Astrocyte (in vitro differentiated cells and primary cell): ENCODE data around the gene THBS3. TPM values are rescaled to one million over a fixed set of nuclear protein-coding genes. Genes with fewer than 3 reads are reported as not detected.

Experiments
- DNase-seq: peaks from one replicate; pipeline ENCODE4 v3.0.0-alpha.2; 2010; ENCODE audit warnings: low read depth
- FAIRE-seq: peaks from 2 replicates; lab custom pipeline; 2011; peaks lifted over from hg19 to GRCh38; lab: Jason Lieb, UNC
- H2AFZ ChIP-seq: 2 replicates; pipeline ENCODE4 v1.6.0; 2012; ENCODE audit warnings: low read depth, low read length, inconsistent platforms
- H3K27ac ChIP-seq: 2 replicates; pipeline ENCODE4 v1.5.1; 2011; ENCODE audit warnings: low read depth, low read length, inconsistent platforms
- H3K27me3 ChIP-seq: 2 replicates; pipeline ENCODE4 v1.6.0; 2011; ENCODE audit warnings: low read length, inconsistent platforms; ENCODE audit not compliant: insufficient read depth
- H3K36me3 ChIP-seq: 2 replicates; pipeline ENCODE4 v1.5.1; 2011; ENCODE audit warnings: low read length, inconsistent platforms; ENCODE audit not compliant: insufficient read depth
- H3K4me1 ChIP-seq: 2 replicates; pipeline ENCODE4 v1.5.1; 2011; ENCODE audit warnings: low read length, inconsistent platforms; ENCODE audit not compliant: insufficient read depth
- H3K4me2 ChIP-seq: 2 replicates; pipeline ENCODE4 v1.6.0; 2012; ENCODE audit warnings: low read length, inconsistent platforms
- H3K4me3 ChIP-seq: 2 replicates; pipeline ENCODE4 v1.5.1; 2011; ENCODE audit warnings: low read depth, mild to moderate bottlenecking, low read length, inconsistent platforms; ENCODE audit not compliant: insufficient read depth
- H3K79me2 ChIP-seq: 2 replicates; pipeline ENCODE4 v1.6.0; 2012; ENCODE audit warnings: mild to moderate bottlenecking, low read length, inconsistent platforms; ENCODE audit not compliant: insufficient read depth
- H3K9ac ChIP-seq: 2 replicates; pipeline ENCODE4 v1.6.0; 2012; ENCODE audit warnings: mild to moderate bottlenecking, low read length, inconsistent platforms
- H3K9me3 ChIP-seq: 2 replicates; pipeline ENCODE4 v1.5.1; 2012; ENCODE audit warnings: low read depth, mild to moderate bottlenecking, low read length, inconsistent platforms; ENCODE audit not compliant: insufficient read depth
- H4K20me1 ChIP-seq: 2 replicates; pipeline ENCODE4 v1.6.0; 2012; ENCODE audit warnings: low read length, inconsistent platforms; ENCODE audit not compliant: insufficient read depth
- H3K27ac Mint-ChIP-seq: one replicate; pipeline ENCODE4 v1.8.0; 2021; ENCODE audit warnings: mild to moderate bottlenecking, mixed read lengths; ENCODE audit not compliant: unreplicated experiment
- H3K27me3 Mint-ChIP-seq: one replicate; pipeline ENCODE4 v1.8.0; 2021; ENCODE audit warnings: low read depth, mixed read lengths; ENCODE audit not compliant: unreplicated experiment
- H3K36me3 Mint-ChIP-seq: one replicate; pipeline ENCODE4 v1.8.0; 2021; ENCODE audit warnings: low read depth, mixed read lengths; ENCODE audit not compliant: unreplicated experiment
- H3K4me1 Mint-ChIP-seq: one replicate; pipeline ENCODE4 v1.8.0; 2021; ENCODE audit warnings: low read depth, mixed read lengths; ENCODE audit not compliant: unreplicated experiment
- H3K4me3 Mint-ChIP-seq: one replicate; pipeline ENCODE4 v1.8.0; 2021; ENCODE audit warnings: mild to moderate bottlenecking, moderate library complexity, mixed read lengths; ENCODE audit not compliant: unreplicated experiment
- H3K9me3 Mint-ChIP-seq: one replicate; pipeline ENCODE4 v1.8.0; 2021; ENCODE audit warnings: mild to moderate bottlenecking, mixed read lengths; ENCODE audit not compliant: unreplicated experiment
- EZH2 ChIP-seq: IDR thresholded peaks from 2 replicates; pipeline ENCODE4 v1.6.1; 2012; ENCODE audit warnings: mild to moderate bottlenecking, low read length, inconsistent platforms; ENCODE audit not compliant: insufficient read depth
- total RNA-seq: library from RNA; stranded (reverse); gene quantifications from 2 replicates; pipeline ENCODE4 v1.2.1, GENCODE V29; 2021
- TF ChIP-seq, protein P1 (sequence below): IDR thresholded peaks from 2 replicates; pipeline ENCODE4 v1.5.1; 2011; ENCODE audit warnings: low read depth, mild to moderate bottlenecking, inconsistent platforms, low read length, moderate library complexity; ENCODE audit not compliant: insufficient read depth

Gene THBS3
- total RNA-seq, 1 donor from 2014 or later = 153 TPM

- peak within 1 kb of the TSS; percentile 79 for H3K4me3 ChIP-seq
- H3K27ac ChIP-seq = peak within 1 kb of the TSS; percentile 83
- no peaks in the 10 kb centered on the region for H3K27me3 ChIP-seq
- H3K27ac Mint-ChIP-seq = peak within 1 kb of the TSS; percentile 77
- H3K9me3 Mint-ChIP-seq = no peaks in the 10 kb centered on the region
- peak within 1 kb of the TSS; percentile 97 for H3K4me2 ChIP-seq
- peaks cover 21% of the 10 kb centered on the region for H3K79me2 ChIP-seq
- no peaks in the 10 kb centered on the region for H4K20me1 ChIP-seq
- peaks cover 23% of the 10 kb centered on the region for H3K4me1 Mint-ChIP-seq
- no peaks in the 10 kb centered on the region for H3K27me3 Mint-ChIP-seq
- H2AFZ ChIP-seq = peak within 1 kb of the TSS; percentile 98
- FAIRE-seq = no peak
- peak; percentile 66 for DNase-seq
- TF ChIP-seq EZH2 = no peak
- TF ChIP-seq, protein P1, sequence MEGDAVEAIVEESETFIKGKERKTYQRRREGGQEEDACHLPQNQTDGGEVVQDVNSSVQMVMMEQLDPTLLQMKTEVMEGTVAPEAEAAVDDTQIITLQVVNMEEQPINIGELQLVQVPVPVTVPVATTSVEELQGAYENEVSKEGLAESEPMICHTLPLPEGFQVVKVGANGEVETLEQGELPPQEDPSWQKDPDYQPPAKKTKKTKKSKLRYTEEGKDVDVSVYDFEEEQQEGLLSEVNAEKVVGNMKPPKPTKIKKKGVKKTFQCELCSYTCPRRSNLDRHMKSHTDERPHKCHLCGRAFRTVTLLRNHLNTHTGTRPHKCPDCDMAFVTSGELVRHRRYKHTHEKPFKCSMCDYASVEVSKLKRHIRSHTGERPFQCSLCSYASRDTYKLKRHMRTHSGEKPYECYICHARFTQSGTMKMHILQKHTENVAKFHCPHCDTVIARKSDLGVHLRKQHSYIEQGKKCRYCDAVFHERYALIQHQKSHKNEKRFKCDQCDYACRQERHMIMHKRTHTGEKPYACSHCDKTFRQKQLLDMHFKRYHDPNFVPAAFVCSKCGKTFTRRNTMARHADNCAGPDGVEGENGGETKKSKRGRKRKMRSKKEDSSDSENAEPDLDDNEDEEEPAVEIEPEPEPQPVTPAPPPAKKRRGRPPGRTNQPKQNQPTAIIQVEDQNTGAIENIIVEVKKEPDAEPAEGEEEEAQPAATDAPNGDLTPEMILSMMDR = no peak
- peaks cover 7% of the 10 kb centered on the region for H3K36me3 ChIP-seq
- peaks cover 27% of the 10 kb centered on the region for H3K4me1 ChIP-seq
- H3K9me3 ChIP-seq = no peaks in the 10 kb centered on the region
- peak within 1 kb of the TSS; percentile 82 for H3K9ac ChIP-seq
- H3K4me3 Mint-ChIP-seq = peak within 1 kb of the TSS; percentile 82
- peaks cover 10% of the 10 kb centered on the region for H3K36me3 Mint-ChIP-seq
Measured at GRCh38 chr1:155255243-155256007, 47.7 kb upstream of the THBS3 start, which contains the start of gene ENTREP3. TSS of gene ENTREP3 (minus strand) at chr1:155255483. CDS start at chr1:155254877, 606 bp downstream.

GRCh38 chr1:155254714-155255242 is 47.1 kb upstream of the THBS3 start:
- Mint-ChIP-seq H3K9me3 (no peaks in the 10 kb centered on the region), H3K27ac (no peak overlapping the region), H3K4me1 (peaks cover 21% of the 10 kb centered on the region), H3K36me3 (peaks cover 10% of the 10 kb centered on the region), H3K4me3 (peak overlapping the region; percentile 82), H3K27me3 (no peaks in the 10 kb centered on the region)
- DNase-seq (no peak), FAIRE-seq (no peak)
- H3K36me3 ChIP-seq = peaks cover 7% of the 10 kb centered on the region
- H3K9ac ChIP-seq = peak overlapping the region; percentile 82
- TF ChIP-seq EZH2 = no peak
- TF ChIP-seq, protein P1 = no peak
- peak overlapping the region; percentile 54 for H2AFZ ChIP-seq
- H4K20me1 ChIP-seq = no peaks in the 10 kb centered on the region
- H3K4me1 ChIP-seq = peaks cover 28% of the 10 kb centered on the region
- H3K79me2 ChIP-seq = peaks cover 17% of the 10 kb centered on the region
- no peaks in the 10 kb centered on the region for H3K9me3 ChIP-seq
- no peaks in the 10 kb centered on the region for H3K27me3 ChIP-seq
- H3K27ac ChIP-seq = peak overlapping the region; percentile 83
- peak overlapping the region; percentile 97 for H3K4me2 ChIP-seq
- H3K4me3 ChIP-seq = peak overlapping the region; percentile 79
